Uterus (tissue), 4 donors: Measurements from ENCODE around the gene KCNA10. TPM values are rescaled to one million over a fixed set of nuclear protein-coding genes. Genes with fewer than 3 reads are reported as not detected.

Source experiments
- total RNA-seq, 4 donors: library from RNA; depleted of rRNA in 3 of 4; stranded (reverse); fragments of >200 nt in 3 of 4; gene quantifications; one replicate each; pipeline versions ENCODE4 v1.1.0 to v1.2.4, GENCODE V29; 2014 to 2023
- donor health status: DM: yes; HTN: yes; CAD: no.

The KCNA10 gene
- total RNA-seq, 4 donors from 2014 or later = not detected

Other genes with a start within 250 kb of the KCNA10 start
- gene RBM15, start 179.8 kb downstream of the KCNA10 start, total RNA-seq = 10 to 100 TPM in 3 of 4 donors, 1 to 10 TPM in 1; 9.2 to 71.1 (median 20.8) TPM
- gene SLC16A4, start 128.1 kb downstream of the KCNA10 start, total RNA-seq = 10 to 100 TPM in 1 of 4 donors, 1 to 10 TPM in 3; 2.3 to 11.3 (median 4.6) TPM
- gene LAMTOR5, start 111.5 kb downstream of the KCNA10 start, total RNA-seq = 100 to 1,000 TPM in 1 of 4 donors, 10 to 100 TPM in 2, 1 to 10 TPM in 1; 5.4 to 117 (median 58.5) TPM
- 1 to 10 TPM in 1 of 4 donors, not detected in 3; 1.4 TPM for gene PROK1, start 68.0 kb downstream of the KCNA10 start, total RNA-seq
- gene KCNA2, start 87.2 kb upstream of the KCNA10 start, total RNA-seq = under 1 TPM in 2 of 4 donors, not detected in 2; 0.21 to 0.62 TPM
- gene KCNA3, start 155.8 kb upstream of the KCNA10 start, total RNA-seq = 1 to 10 TPM; 1.3 to 5.6 (median 2.0) TPM